ENCODE results near the gene ORMDL1.

GRCh38 chr2:189726849-189727248, 57.3 kb downstream of the ORMDL1 start:
- no peak for TF ChIP-seq CTCF (conservative IDR thresholded peaks at IDR 0.05; ENCODE audit: low read depth in 2 of 2)
- TF ChIP-seq EZH2phosphoT487 (IDR thresholded peaks at IDR 0.05; ENCODE audit: unreplicated experiment): no peak
- TF ChIP-seq EZH2 (IDR thresholded peaks at IDR 0.05; ENCODE audit: low read depth, unreplicated experiment): no peak
- TF ChIP-seq POLR2AphosphoS5 (IDR thresholded peaks at IDR 0.05; ENCODE audit: low read depth): no peak
- TF ChIP-seq ZNF331 (CRISPR knock-in tag; IDR thresholded peaks at IDR 0.05; ENCODE audit: low read depth): no peak
- no peak for TF ChIP-seq REST (IDR thresholded peaks at IDR 0.05; ENCODE audit: unreplicated experiment)
- TF ChIP-seq JUNB (IDR thresholded peaks at IDR 0.05; ENCODE audit: unreplicated experiment): no peak
- TF ChIP-seq ETS1 (IDR thresholded peaks at IDR 0.05): no peak

All from GM23338 (cell line).